Mesenchymal stem cell (in vitro differentiated cells and primary cell): ENCODE results near the gene DUOX2.

Source experiments
- DNase-seq: peaks from one replicate; pipeline ENCODE4 v3.0.0-alpha.2; 2013
- H2AFZ ChIP-seq: one replicate; pipeline ENCODE4 v1.6.1; 2013; ENCODE audit warnings: low read depth, mild to moderate bottlenecking, control low read depth, inconsistent platforms, low read length, moderate library complexity
- H2AK5ac ChIP-seq: 2 replicates; pipeline ENCODE4 v1.6.1; 2013; ENCODE audit warnings: low read length, moderate library complexity, mild to moderate bottlenecking, inconsistent platforms; ENCODE audit not compliant: severe bottlenecking
- H2BK120ac ChIP-seq: one replicate; pipeline ENCODE4 v1.6.1; 2013; ENCODE audit warnings: low read depth, mild to moderate bottlenecking, inconsistent platforms, low read length, moderate library complexity
- H2BK12ac ChIP-seq, 2 experiments: one replicate each; pipeline ENCODE4 v1.6.1; 2013; ENCODE audit warnings: inconsistent platforms in 2 of 2, low read length in 2 of 2, mild to moderate bottlenecking in 2 of 2, moderate library complexity in 2 of 2, control low read depth in 1 of 2
- H2BK15ac ChIP-seq: one replicate; pipeline ENCODE4 v1.6.1; 2013; ENCODE audit warnings: mild to moderate bottlenecking, low read depth, inconsistent platforms; ENCODE audit not compliant: poor library complexity, severe bottlenecking
- H2BK5ac ChIP-seq: 2 replicates; pipeline ENCODE4 v1.6.1; 2013; ENCODE audit warnings: low read depth, mild to moderate bottlenecking, low read length, control low read depth, inconsistent platforms; ENCODE audit not compliant: poor library complexity, severe bottlenecking
- H3K14ac ChIP-seq, 2 experiments: one replicate each; pipeline ENCODE4 v1.6.1; 2013; ENCODE audit warnings: inconsistent platforms in 2 of 2, low read length in 2 of 2, control low read depth in 1 of 2, mild to moderate bottlenecking in 1 of 2, moderate library complexity in 1 of 2
- H3K18ac ChIP-seq, 2 experiments: one replicate each; pipeline ENCODE4 v1.6.1; 2013; ENCODE audit warnings: inconsistent platforms in 2 of 2, low read length in 2 of 2, control low read depth in 1 of 2, low read depth in 1 of 2, mild to moderate bottlenecking in 1 of 2
- H3K23ac ChIP-seq, 2 experiments: one replicate each; pipeline ENCODE4 v1.6.1; 2013; ENCODE audit warnings: inconsistent platforms in 2 of 2, low read length in 2 of 2, mild to moderate bottlenecking in 2 of 2, moderate library complexity in 2 of 2, control low read depth in 1 of 2
- H3K27ac ChIP-seq: 2 replicates; pipeline ENCODE4 v1.5.1; 2013; ENCODE audit warnings: mild to moderate bottlenecking, moderate library complexity, low read length, control low read depth, inconsistent platforms; ENCODE audit not compliant: poor library complexity, severe bottlenecking
- H3K27me3 ChIP-seq, 2 experiments: 2 replicates each; pipeline versions ENCODE4 v1.6.1 to v1.7.0; 2013; ENCODE audit warnings: low read length in 2 of 2, mild to moderate bottlenecking in 2 of 2, moderate library complexity in 2 of 2, control low read depth in 1 of 2, inconsistent platforms in 1 of 2; ENCODE audit not compliant: control insufficient read depth in 1 of 2, insufficient read depth in 1 of 2
- H3K36me3 ChIP-seq, 2 experiments: 2 replicates each; pipeline versions ENCODE4 v1.6.1 to v1.7.0; 2013; ENCODE audit warnings: low read length in 2 of 2, control low read depth in 1 of 2, inconsistent platforms in 1 of 2, low read depth in 1 of 2, mild to moderate bottlenecking in 1 of 2; ENCODE audit not compliant: insufficient read depth in 2 of 2, control insufficient read depth in 1 of 2
- H3K4ac ChIP-seq, 2 experiments: one replicate each; pipeline ENCODE4 v1.6.1; 2013; ENCODE audit warnings: inconsistent platforms in 2 of 2, low read length in 2 of 2, mild to moderate bottlenecking in 2 of 2, moderate library complexity in 2 of 2, control low read depth in 1 of 2, low read depth in 1 of 2
- H3K4me1 ChIP-seq: 2 replicates; pipeline ENCODE4 v1.6.1; 2013; ENCODE audit warnings: low read depth, low read length, control low read depth; ENCODE audit not compliant: control insufficient read depth, insufficient read depth
- H3K4me2 ChIP-seq: 2 replicates; pipeline ENCODE4 v1.6.1; 2013; ENCODE audit warnings: low read length, mild to moderate bottlenecking, inconsistent platforms; ENCODE audit not compliant: poor library complexity, severe bottlenecking
- H3K4me3 ChIP-seq, 2 experiments: 2 replicates each; pipeline versions ENCODE4 v1.5.1 to v1.7.0; 2013; ENCODE audit warnings: low read length in 2 of 2, mild to moderate bottlenecking in 2 of 2, control low read depth in 1 of 2, low read depth in 1 of 2; ENCODE audit not compliant: insufficient read depth in 1 of 2
- H3K79me1 ChIP-seq: replicated peaks from 2 replicates; pipeline ENCODE4 v1.6.1; 2013; ENCODE audit warnings: mild to moderate bottlenecking, control low read depth, low read length, inconsistent platforms; ENCODE audit not compliant: poor library complexity, severe bottlenecking
- H3K9ac ChIP-seq: 2 replicates; pipeline ENCODE4 v1.7.0; 2013; ENCODE audit warnings: mild to moderate bottlenecking, low read length, moderate library complexity
- H3K9me3 ChIP-seq: 2 replicates; pipeline ENCODE4 v1.7.0; 2013; ENCODE audit warnings: mild to moderate bottlenecking, low read length; ENCODE audit not compliant: control insufficient read depth
- H4K8ac ChIP-seq: one replicate; pipeline ENCODE4 v1.6.1; 2013; ENCODE audit warnings: inconsistent platforms, mild to moderate bottlenecking, low read length, moderate library complexity
- H4K91ac ChIP-seq: one replicate; pipeline ENCODE4 v1.6.1; 2013; ENCODE audit warnings: mild to moderate bottlenecking, low read length, inconsistent platforms
- WGBS: methylation state at CpG from one replicate; pipeline ENCODE4 v1.1.7; 2013; ENCODE audit warnings: mixed read lengths; 5-methylcytosine and 5-hydroxymethylcytosine counted together

The DUOX2 gene

GRCh38 chr15:45100884-45101625 lies 12.9 kb downstream of the DUOX2 start:
- Histone ChIP-seq H4K8ac (no peak overlapping the region), H3K36me3 (no peaks in the 10 kb centered on the region), H3K9me3 (no peaks in the 10 kb centered on the region), H3K79me1 (no peaks in the 10 kb centered on the region), H3K4ac (no peak overlapping the region), H3K27me3 (peaks cover 64 to 72% of the 10 kb centered on the region in 2 experiments), H3K23ac (no peak overlapping the region), H2AK5ac (no peak overlapping the region), H3K9ac (no peak overlapping the region), H2AFZ (no peak overlapping the region), H3K4me1 (no peaks in the 10 kb centered on the region), H3K14ac (no peak overlapping the region), H3K4me3 (no peak overlapping the region), H2BK12ac (no peak overlapping the region), H2BK15ac (no peak overlapping the region), H2BK120ac (no peak overlapping the region), H2BK5ac (no peak overlapping the region), H3K4me2 (no peak overlapping the region), H4K91ac (no peak overlapping the region), H3K18ac (no peak overlapping the region), H3K27ac (no peak overlapping the region)
- no peak for DNase-seq
- 70% methylated on average over 3 of the region's 7 CpGs for WGBS

GRCh38 chr15:45099549-45100165 lies 14.3 kb downstream of the DUOX2 start:
- Histone ChIP-seq H2BK15ac (no peak overlapping the region), H3K23ac (no peak overlapping the region), H4K8ac (no peak overlapping the region), H4K91ac (no peak overlapping the region), H3K14ac (no peak overlapping the region), H3K27me3 (peaks cover 64 to 66% of the 10 kb centered on the region in 2 experiments), H3K4me1 (no peaks in the 10 kb centered on the region), H2AK5ac (no peak overlapping the region), H3K18ac (no peak overlapping the region), H3K36me3 (no peaks in the 10 kb centered on the region), H2BK120ac (no peak overlapping the region), H3K4me2 (no peak overlapping the region), H3K9me3 (no peaks in the 10 kb centered on the region), H3K27ac (no peak overlapping the region), H2BK5ac (no peak overlapping the region), H3K9ac (no peak overlapping the region), H3K4me3 (no peak overlapping the region), H3K4ac (no peak overlapping the region), H2AFZ (no peak overlapping the region), H2BK12ac (no peak overlapping the region), H3K79me1 (no peaks in the 10 kb centered on the region)
- 88% methylated on average over 23 of the region's 23 CpGs for WGBS
- no peak for DNase-seq

- no peak overlapping the region for H3K4me3 ChIP-seq
- no peak overlapping the region for H3K4me2 ChIP-seq
- no peak overlapping the region for H4K91ac ChIP-seq
- peaks cover 70 to 79% of the 10 kb centered on the region in 2 experiments for H3K27me3 ChIP-seq
- H2BK15ac ChIP-seq = no peak overlapping the region
- H3K27ac ChIP-seq = no peak overlapping the region
- no peaks in the 10 kb centered on the region for H3K4me1 ChIP-seq
- H4K8ac ChIP-seq = no peak overlapping the region
- H3K23ac ChIP-seq = no peak overlapping the region
- no peaks in the 10 kb centered on the region for H3K79me1 ChIP-seq
- no peaks in the 10 kb centered on the region for H3K36me3 ChIP-seq
- H3K14ac ChIP-seq = no peak overlapping the region
- 100% methylated on average over 5 of the region's 7 CpGs for WGBS
- no peak overlapping the region for H3K9ac ChIP-seq
- no peak overlapping the region for H2AFZ ChIP-seq
- H3K9me3 ChIP-seq = no peaks in the 10 kb centered on the region
- H2BK5ac ChIP-seq = no peak overlapping the region
- no peak overlapping the region for H2BK120ac ChIP-seq
- H3K4ac ChIP-seq = no peak overlapping the region
- no peak for DNase-seq
- H2AK5ac ChIP-seq = no peak overlapping the region
- no peak overlapping the region for H3K18ac ChIP-seq
- H2BK12ac ChIP-seq = no peak overlapping the region
Observed at GRCh38 chr15:45097466-45097865, 16.5 kb downstream of the DUOX2 start.

- Histone ChIP-seq H3K4me1 (no peaks in the 10 kb centered on the region), H3K9ac (no peak overlapping the region), H3K9me3 (no peaks in the 10 kb centered on the region), H3K23ac (no peak overlapping the region), H4K8ac (no peak overlapping the region), H3K4me3 (no peak overlapping the region), H3K18ac (no peak overlapping the region), H2BK15ac (no peak overlapping the region), H2AFZ (no peak overlapping the region), H2BK120ac (no peak overlapping the region), H3K4ac (no peak overlapping the region), H2BK5ac (no peak overlapping the region), H3K27ac (no peak overlapping the region), H3K79me1 (no peaks in the 10 kb centered on the region), H2AK5ac (no peak overlapping the region), H4K91ac (no peak overlapping the region), H2BK12ac (no peak overlapping the region), H3K14ac (no peak overlapping the region), H3K36me3 (no peaks in the 10 kb centered on the region), H3K27me3 (peaks cover 59 to 80% of the 10 kb centered on the region in 2 experiments), H3K4me2 (no peak overlapping the region)
- no peak for DNase-seq
- 90% methylated on average over 11 of the region's 11 CpGs for WGBS
Observed at GRCh38 chr15:45095661-45096060, 18.3 kb downstream of the DUOX2 start.
